CD4-positive, alpha-beta T cell (primary cell): ENCODE data around the gene ABHD17C. TPM values are rescaled to one million over a fixed set of nuclear protein-coding genes. Genes with fewer than 3 reads are reported as not detected.

Experiments used
- ATAC-seq: fragments of 200-7000 bp; cut with Tn5 transposase; one replicate; pipeline ENCODE4 v1.10.0; 2022; ENCODE audit warnings: mild to moderate bottlenecking; ENCODE audit not compliant: poor library complexity
- CTCF ChIA-PET: fragments of 350-600 bp; sonication (Branson Sonifier 250); formaldehyde crosslinking; loops from one replicate; lab custom pipeline; 2021; ENCODE audit warnings: antibody characterized with exemption, inconsistent platforms; lab: Charles Lee
- POLR2A ChIA-PET: fragments of 350-600 bp; sonication (Branson Sonifier 250); formaldehyde crosslinking; loops from one replicate; lab custom pipeline; 2021; ENCODE audit warnings: antibody characterized with exemption, inconsistent platforms; lab: Charles Lee
- DNase-seq, 14 experiments: peaks; one replicate each; pipeline ENCODE4 v3.0.0-alpha.2; 2013 to 2020; ENCODE audit warnings: mixed read lengths in 2 of 14
- H3K27ac ChIP-seq, 2 donors: one replicate each; pipeline versions ENCODE4 v1.5.1 to v1.7.0; 2013; ENCODE audit warnings: low read length in 2 of 2, low read depth in 1 of 2, mild to moderate bottlenecking in 1 of 2
- H3K27me3 ChIP-seq, 2 experiments: 1 replicate in 1 of 2; 2 replicates in 1 of 2; pipeline versions ENCODE4 v1.6.1 to v1.7.0; 2013; ENCODE audit warnings: low read length in 2 of 2, control low read depth in 1 of 2, mild to moderate bottlenecking in 1 of 2, moderate library complexity in 1 of 2; ENCODE audit not compliant: insufficient read depth in 2 of 2, control insufficient read depth in 1 of 2
- H3K36me3 ChIP-seq: one replicate; pipeline ENCODE4 v1.6.1; 2013; ENCODE audit warnings: low read length, control low read depth; ENCODE audit not compliant: insufficient read depth
- H3K4me1 ChIP-seq: one replicate; pipeline ENCODE4 v1.6.1; 2013; ENCODE audit warnings: low read length, control low read depth; ENCODE audit not compliant: insufficient read depth
- H3K4me3 ChIP-seq: one replicate; pipeline ENCODE4 v1.5.1; 2013; ENCODE audit warnings: mild to moderate bottlenecking, low read length, moderate library complexity
- H3K9me3 ChIP-seq, 2 experiments: 1 replicate in 1 of 2; 2 replicates in 1 of 2; pipeline versions ENCODE4 v1.6.1 to v1.7.0; 2013; ENCODE audit warnings: low read length in 2 of 2, mild to moderate bottlenecking in 2 of 2, control low read depth in 1 of 2, moderate library complexity in 1 of 2; ENCODE audit not compliant: control insufficient read depth in 1 of 2, insufficient read depth in 1 of 2
- H3K27ac Mint-ChIP-seq: one replicate; pipeline ENCODE4 v1.8.0; 2020; ENCODE audit warnings: mixed read lengths
- H3K27me3 Mint-ChIP-seq: one replicate; pipeline ENCODE4 v1.8.0; 2021; ENCODE audit warnings: mixed read lengths
- H3K36me3 Mint-ChIP-seq: one replicate; pipeline ENCODE4 v1.8.0; 2021; ENCODE audit warnings: low read depth, mixed read lengths
- H3K4me1 Mint-ChIP-seq: one replicate; pipeline ENCODE4 v1.8.0; 2021; ENCODE audit warnings: low read depth, mixed read lengths
- H3K4me3 Mint-ChIP-seq: one replicate; pipeline ENCODE4 v1.8.0; 2020; ENCODE audit warnings: mild to moderate bottlenecking, mixed read lengths
- H3K9me3 Mint-ChIP-seq: one replicate; pipeline ENCODE4 v1.8.0; 2020; ENCODE audit warnings: mixed read lengths
- CTCF ChIP-seq: fragments of 200-600 bp; IDR thresholded peaks from one replicate; pipeline ENCODE4 v1.8.0; 2022; ENCODE audit warnings: antibody characterized with exemption, mild to moderate bottlenecking
- intact Hi-C, 2 experiments: fragments of 100-400 bp; cut with DNase I in 1 of 2; cut with micrococcal nuclease in 1 of 2; formaldehyde crosslinking; loops; one replicate each; pipeline versions ENCODE4 v1.15.1 to v1.9.0; 2023 to 2025; cut with DNase I, micrococcal nuclease
- total RNA-seq, 174 experiments: library from RNA in 2 of 174; stranded (reverse) in 2 of 174; gene quantifications; one replicate each; pipeline ENCODE4 v1.2.3 and lab custom pipeline; 2021 to 2026

The ABHD17C gene
- total RNA-seq, 2 experiments from 2014 or later: 0.33 to 0.59 TPM

- peaks cover 4% of the 10 kb centered on the region for H3K4me1 Mint-ChIP-seq
- Histone ChIP-seq H3K27ac (no peak overlapping the region), H3K4me1 (no peaks in the 10 kb centered on the region), H3K4me3 (no peak overlapping the region), H3K9me3 (no peaks in the 10 kb centered on the region), H3K27me3 (peaks cover 4 to 5% of the 10 kb centered on the region in 2 experiments), H3K36me3 (no peaks in the 10 kb centered on the region)
- H3K4me3 Mint-ChIP-seq: no peak overlapping the region
- no peak overlapping the region for H3K27ac Mint-ChIP-seq
- H3K36me3 Mint-ChIP-seq: no peaks in the 10 kb centered on the region
- intact Hi-C loops: no loop called here
- DNase-seq (no peak), ATAC-seq (no peak)
- H3K9me3 Mint-ChIP-seq: no peaks in the 10 kb centered on the region
- ChIA-PET POLR2A (no interaction called here), CTCF (interaction anchor here (1.5 kb wide), 1 partner anchor 9 kb away, joined by 4 read pairs; no protein-coding TSS in a partner anchor)
- peaks cover 20% of the 10 kb centered on the region for H3K27me3 Mint-ChIP-seq
- TF ChIP-seq CTCF: no peak
These were observed 103.8 kb downstream of the ABHD17C start for GRCh38 chr15:80798911-80799310.

- ChIA-PET POLR2A (interaction anchor here (0.6 kb wide), 1 partner anchor 322 kb away, joined by 3 read pairs; no protein-coding TSS in a partner anchor), CTCF (no interaction called here)
- Histone ChIP-seq H3K36me3 (no peaks in the 10 kb centered on the region), H3K4me3 (no peak overlapping the region), H3K27me3 (peaks cover 0 to 5% of the 10 kb centered on the region in 2 experiments), H3K27ac (no peak overlapping the region), H3K9me3 (no peaks in the 10 kb centered on the region), H3K4me1 (peaks cover 6% of the 10 kb centered on the region)
- no peak for TF ChIP-seq CTCF
- intact Hi-C loops: no loop called here
- no peak for DNase-seq
- Mint-ChIP-seq H3K9me3 (no peaks in the 10 kb centered on the region), H3K27ac (no peak overlapping the region), H3K36me3 (no peaks in the 10 kb centered on the region), H3K4me3 (no peak overlapping the region), H3K4me1 (peaks cover 15% of the 10 kb centered on the region), H3K27me3 (peaks cover 20% of the 10 kb centered on the region)
- ATAC-seq: no peak
These were observed 105.0 kb downstream of the ABHD17C start for GRCh38 chr15:80800067-80800466.

- POLR2A ChIA-PET: no interaction called here
- H3K27ac Mint-ChIP-seq: no peak overlapping the region
- CTCF ChIA-PET: no interaction called here
- Histone ChIP-seq H3K36me3 (no peaks in the 10 kb centered on the region), H3K4me3 (no peak overlapping the region), H3K9me3 (no peaks in the 10 kb centered on the region), H3K27me3 (peaks cover 0 to 5% of the 10 kb centered on the region in 2 experiments), H3K27ac (no peak overlapping the region), H3K4me1 (peaks cover 9% of the 10 kb centered on the region)
- no peak for TF ChIP-seq CTCF
- H3K27me3 Mint-ChIP-seq: peaks cover 6% of the 10 kb centered on the region
- DNase-seq (no peak), ATAC-seq (no peak)
- H3K4me3 Mint-ChIP-seq: no peak overlapping the region
- H3K4me1 Mint-ChIP-seq: peaks cover 24% of the 10 kb centered on the region
- intact Hi-C loops: no loop called here
- no peaks in the 10 kb centered on the region for H3K36me3 Mint-ChIP-seq
- no peaks in the 10 kb centered on the region for H3K9me3 Mint-ChIP-seq
These were observed 107.0 kb downstream of the ABHD17C start for GRCh38 chr15:80801891-80802680.
